Measurements from ENCODE around the gene C15orf62. TPM values are rescaled to one million over a fixed set of nuclear protein-coding genes. Genes with fewer than 3 reads are reported as not detected.
A peak's percentile ranks its signal among the peaks of the same experiment; 100 is the strongest.

The C15orf62 gene
- total and polyA plus RNA-seq, 2 donors from 2014 or later, result 0.47 to 1.4 TPM

DNA sequence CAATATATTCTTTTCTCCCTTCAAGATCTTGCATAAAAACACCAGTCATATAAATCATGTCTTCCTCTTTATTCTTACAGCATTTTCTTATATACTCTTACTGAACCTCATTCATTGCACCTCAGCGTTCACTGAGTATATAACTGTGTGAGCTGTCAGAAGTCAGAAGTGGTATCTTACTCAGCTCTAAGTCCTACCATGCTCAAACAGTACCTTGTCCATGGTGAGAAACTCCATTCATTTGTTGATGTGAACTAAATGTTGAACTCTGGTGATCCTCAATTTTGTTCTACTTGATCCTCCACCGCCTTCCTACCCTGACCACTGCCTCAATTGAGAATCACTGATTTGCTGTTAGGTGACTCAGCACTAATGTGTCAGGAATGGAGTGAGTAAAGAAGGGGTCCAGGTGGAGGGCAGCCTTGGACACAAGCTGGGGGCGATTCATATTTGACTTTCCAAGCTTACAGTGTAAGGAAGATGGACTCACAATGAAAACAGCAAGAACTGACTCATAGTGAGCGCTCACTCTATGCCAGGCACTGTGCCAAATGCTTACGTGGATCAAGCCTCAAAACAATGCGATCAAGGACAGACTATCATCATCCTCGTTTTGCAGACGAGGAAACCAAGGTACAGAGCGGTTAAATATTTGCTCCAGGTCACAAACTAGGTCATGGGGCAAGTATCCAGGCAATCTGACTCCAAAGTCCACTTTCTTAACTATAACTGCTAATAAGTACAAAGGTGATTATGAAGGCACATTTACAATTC lies 23.6 kb downstream of the C15orf62 start:
- intact Hi-C loops (cut with DNase I), result no loop called here
- Histone ChIP-seq H3K36me3 (ENCODE audit: control insufficient read depth in 2 of 3, insufficient read depth in 3 of 3, low read length in 3 of 3) (no peaks in the 10 kb centered on the region), H3K9ac (ENCODE audit: low read length in 3 of 3) (no peak overlapping the region), H3K27ac (ENCODE audit: low read depth in 2 of 2, low read length in 2 of 2) (peak overlapping the region in 1 of 2 donors; percentile 48), H3K9me3 (ENCODE audit: control insufficient read depth in 2 of 3, insufficient read depth in 1 of 3, low read length in 3 of 3) (no peaks in the 10 kb centered on the region), H3K4me1 (ENCODE audit: control insufficient read depth in 2 of 3, insufficient read depth in 2 of 3, low read depth in 1 of 3, low read length in 3 of 3) (peaks cover 2 to 16% (median 6%) of the 10 kb centered on the region in 3 donors), H3K4me3 (ENCODE audit: low read length in 3 of 3) (peak overlapping the region in 1 of 3 donors; percentile 1), H3K27me3 (ENCODE audit: control insufficient read depth, insufficient read depth, low read length) (no peaks in the 10 kb centered on the region)
- FAIRE-seq, result no peak
- TF ChIP-seq, protein P1, sequence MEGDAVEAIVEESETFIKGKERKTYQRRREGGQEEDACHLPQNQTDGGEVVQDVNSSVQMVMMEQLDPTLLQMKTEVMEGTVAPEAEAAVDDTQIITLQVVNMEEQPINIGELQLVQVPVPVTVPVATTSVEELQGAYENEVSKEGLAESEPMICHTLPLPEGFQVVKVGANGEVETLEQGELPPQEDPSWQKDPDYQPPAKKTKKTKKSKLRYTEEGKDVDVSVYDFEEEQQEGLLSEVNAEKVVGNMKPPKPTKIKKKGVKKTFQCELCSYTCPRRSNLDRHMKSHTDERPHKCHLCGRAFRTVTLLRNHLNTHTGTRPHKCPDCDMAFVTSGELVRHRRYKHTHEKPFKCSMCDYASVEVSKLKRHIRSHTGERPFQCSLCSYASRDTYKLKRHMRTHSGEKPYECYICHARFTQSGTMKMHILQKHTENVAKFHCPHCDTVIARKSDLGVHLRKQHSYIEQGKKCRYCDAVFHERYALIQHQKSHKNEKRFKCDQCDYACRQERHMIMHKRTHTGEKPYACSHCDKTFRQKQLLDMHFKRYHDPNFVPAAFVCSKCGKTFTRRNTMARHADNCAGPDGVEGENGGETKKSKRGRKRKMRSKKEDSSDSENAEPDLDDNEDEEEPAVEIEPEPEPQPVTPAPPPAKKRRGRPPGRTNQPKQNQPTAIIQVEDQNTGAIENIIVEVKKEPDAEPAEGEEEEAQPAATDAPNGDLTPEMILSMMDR (IDR thresholded peaks at IDR 0.05; ENCODE audit: borderline replicate concordance, extremely low read depth, insufficient read depth), result no peak
- DNase-seq, result no peak

DNA sequence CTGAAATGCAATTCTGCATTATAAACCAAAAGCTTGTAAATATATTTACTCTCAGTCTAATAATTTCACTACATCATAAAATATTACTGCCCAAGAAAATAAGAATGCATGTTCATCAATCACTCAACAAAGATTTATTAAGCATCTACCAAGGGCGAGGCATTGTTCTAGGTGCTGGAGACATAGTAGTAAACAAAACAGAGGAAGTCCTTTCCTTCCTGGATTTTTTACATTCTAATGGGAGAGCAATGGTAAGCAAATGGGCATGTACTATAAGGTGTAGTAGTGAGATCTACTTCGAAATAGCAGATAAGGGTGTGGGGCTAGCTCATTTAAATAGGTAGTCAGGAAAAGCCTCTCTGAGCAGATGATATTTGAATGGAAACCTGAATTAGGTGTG lies 26.3 kb downstream of the C15orf62 start:
- Histone ChIP-seq H3K9me3 (ENCODE audit: control insufficient read depth in 2 of 3, insufficient read depth in 1 of 3, low read length in 3 of 3) (no peaks in the 10 kb centered on the region), H3K36me3 (ENCODE audit: control insufficient read depth in 2 of 3, insufficient read depth in 3 of 3, low read length in 3 of 3) (no peaks in the 10 kb centered on the region), H3K27ac (ENCODE audit: low read depth in 2 of 2, low read length in 2 of 2) (no peak overlapping the region), H3K27me3 (ENCODE audit: control insufficient read depth, insufficient read depth, low read length) (no peaks in the 10 kb centered on the region), H3K4me1 (ENCODE audit: control insufficient read depth in 2 of 3, insufficient read depth in 2 of 3, low read depth in 1 of 3, low read length in 3 of 3) (peaks cover 0 to 13% (median 0%) of the 10 kb centered on the region in 3 donors), H3K4me3 (ENCODE audit: low read length in 3 of 3) (no peak overlapping the region), H3K9ac (ENCODE audit: low read length in 3 of 3) (no peak overlapping the region)
- TF ChIP-seq, protein P1 (IDR thresholded peaks at IDR 0.05; ENCODE audit: borderline replicate concordance, extremely low read depth, insufficient read depth), result no peak
- DNase-seq, result no peak
- intact Hi-C loops (cut with DNase I), result no loop called here
- no peak for FAIRE-seq

DNA sequence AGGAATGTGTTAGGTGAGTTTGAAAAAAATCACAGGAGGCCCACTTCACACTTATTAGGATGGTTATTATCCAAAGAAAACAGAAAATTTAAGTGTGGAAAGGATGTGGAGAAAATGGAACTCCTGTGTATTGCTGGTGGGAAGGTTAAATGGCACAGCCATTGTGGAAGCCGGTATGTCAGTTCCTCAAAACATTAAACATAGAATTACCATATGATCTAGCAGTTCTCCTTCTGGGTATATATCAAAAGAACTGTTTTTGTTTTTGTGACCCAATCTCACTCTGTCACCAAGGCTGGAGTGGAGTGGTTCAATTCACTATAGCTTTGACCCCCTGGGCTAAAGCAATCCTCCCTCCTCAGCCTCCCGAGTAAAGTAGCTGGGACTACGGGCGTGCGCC lies 26.7 kb downstream of the C15orf62 start:
- FAIRE-seq, result no peak
- no peaks in the 10 kb centered on the region for H3K9me3 ChIP-seq (ENCODE audit: control insufficient read depth in 2 of 3, insufficient read depth in 1 of 3, low read length in 3 of 3)
- intact Hi-C loops (cut with DNase I), result no loop called here
- TF ChIP-seq, protein P1 (IDR thresholded peaks at IDR 0.05; ENCODE audit: borderline replicate concordance, extremely low read depth, insufficient read depth), result no peak
- no peak overlapping the region for H3K9ac ChIP-seq (ENCODE audit: low read length in 3 of 3)
- no peaks in the 10 kb centered on the region for H3K27me3 ChIP-seq (ENCODE audit: control insufficient read depth, insufficient read depth, low read length)
- H3K4me1 ChIP-seq (ENCODE audit: control insufficient read depth in 2 of 3, insufficient read depth in 2 of 3, low read depth in 1 of 3, low read length in 3 of 3), result peaks cover 0 to 13% (median 0%) of the 10 kb centered on the region in 3 donors
- H3K4me3 ChIP-seq (ENCODE audit: low read length in 3 of 3), result no peak overlapping the region
- no peaks in the 10 kb centered on the region for H3K36me3 ChIP-seq (ENCODE audit: control insufficient read depth in 2 of 3, insufficient read depth in 3 of 3, low read length in 3 of 3)
- DNase-seq, result no peak
- no peak overlapping the region for H3K27ac ChIP-seq (ENCODE audit: low read depth in 2 of 2, low read length in 2 of 2)

Measured in kidney (tissue), 14 donors.